ENCODE results near the gene CPNE6. TPM values are rescaled to one million over a fixed set of nuclear protein-coding genes. Genes with fewer than 3 reads are reported as not detected.
"Not testable (repeated sequence)": the region's sequence is repeated elsewhere in the genome, so short reads cannot be mapped to it uniquely, and the experiment has no call there.

CPNE6 gene
- total RNA-seq, 4 donors from 2014 or later: not detected

- ATAC-seq (peak; percentile 76 to 80), DNase-seq (peak; percentile 76 to 82)
- in situ Hi-C loops (cut with MboI; ENCODE audit: low sequenced_read_pairs in 4 of 4) (loop anchor here in 2 of 4 donors (10.0 kb wide), 1 partner anchor 52 kb away; the partner anchor contains the start of gene DHRS4L2 (in 2 of the 2)), intact Hi-C loops (cut with DNase I; ENCODE audit: low total_unique reads) (loop anchor here (1.0 to 2.0 kb wide), 3 partner anchors 22 to 73 kb away; no protein-coding TSS in a partner anchor)
- Histone ChIP-seq H3K27ac (peak overlapping the region; percentile 81 to 96 (median 94)), H3K36me3 (no peaks in the 10 kb centered on the region), H3K4me3 (peak overlapping the region; percentile 50 to 93 (median 64)), H3K27me3 (no peaks in the 10 kb centered on the region), H3K9me3 (no peaks in the 10 kb centered on the region), H3K4me1 (peaks cover 11 to 25% of the 10 kb centered on the region in 2 donors)
- TF ChIP-seq POLR2A (IDR thresholded peaks at IDR 0.05): peak; percentile 43 to 68
- TF ChIP-seq CTCF (IDR thresholded peaks at IDR 0.05 in 4 of 5, conservative IDR thresholded peaks at IDR 0.05 in 1 of 5): peak; percentile 73 to 86 (median 79)
These were observed 35.0 kb upstream of the CPNE6 start for GRCh38 chr14:24036169-24036962.

- Histone ChIP-seq H3K4me3 (peak overlapping the region; percentile 50 to 93 (median 64)), H3K27ac (peak overlapping the region; percentile 81 to 96 (median 94)), H3K4me1 (peaks cover 11 to 25% of the 10 kb centered on the region in 2 donors)
- DNase-seq, H3K9me3 ChIP-seq, H3K27me3 ChIP-seq, H3K36me3 ChIP-seq, ATAC-seq: not testable (repeated sequence)
- peak in 1 of 5 experiments; percentile 3 for TF ChIP-seq CTCF (IDR thresholded peaks at IDR 0.05 in 4 of 5, conservative IDR thresholded peaks at IDR 0.05 in 1 of 5)
- intact Hi-C loops (cut with DNase I; ENCODE audit: low total_unique reads) (loop anchor here (1.0 to 2.0 kb wide), 3 partner anchors 23 to 72 kb away; no protein-coding TSS in a partner anchor), in situ Hi-C loops (cut with MboI; ENCODE audit: low sequenced_read_pairs in 4 of 4) (loop anchor here in 2 of 4 donors (10.0 kb wide), 1 partner anchor 52 kb away; the partner anchor contains the start of gene DHRS4L2 (in 2 of the 2))
These were observed 34.3 kb upstream of the CPNE6 start for GRCh38 chr14:24036963-24037657.

GRCh38 chr14:24037658-24038037 is 33.7 kb upstream of the CPNE6 start:
- no peaks in the 10 kb centered on the region for H3K27me3 ChIP-seq
- peaks cover 11 to 24% of the 10 kb centered on the region in 2 donors for H3K4me1 ChIP-seq
- H3K9me3 ChIP-seq: no peaks in the 10 kb centered on the region
- DNase-seq (peak in 1 of 2 donors; percentile 73), ATAC-seq (peak in 1 of 2 donors; percentile 9)
- intact Hi-C loops (cut with DNase I; ENCODE audit: low total_unique reads) (loop anchor here (2.0 kb wide), 1 partner anchor 51 kb away; no protein-coding TSS in a partner anchor), in situ Hi-C loops (cut with MboI; ENCODE audit: low sequenced_read_pairs in 4 of 4) (loop anchor here in 2 of 4 donors (10.0 kb wide), 1 partner anchor 53 kb away; the partner anchor contains the start of gene DHRS4L2 (in 2 of the 2))
- no peaks in the 10 kb centered on the region for H3K36me3 ChIP-seq
- H3K4me3 ChIP-seq: no peak overlapping the region
- TF ChIP-seq CTCF (IDR thresholded peaks at IDR 0.05 in 4 of 5, conservative IDR thresholded peaks at IDR 0.05 in 1 of 5): no peak
- TF ChIP-seq POLR2A (IDR thresholded peaks at IDR 0.05): no peak
- peak overlapping the region in 1 of 4 donors; percentile 81 for H3K27ac ChIP-seq

GRCh38 chr14:24038686-24039085 is 32.7 kb upstream of the CPNE6 start:
- DNase-seq (no peak), ATAC-seq (no peak)
- no peak overlapping the region for H3K4me3 ChIP-seq
- no peaks in the 10 kb centered on the region for H3K27me3 ChIP-seq
- intact Hi-C loops (cut with DNase I; ENCODE audit: low total_unique reads): no loop called here
- TF ChIP-seq CTCF (IDR thresholded peaks at IDR 0.05 in 4 of 5, conservative IDR thresholded peaks at IDR 0.05 in 1 of 5): no peak
- TF ChIP-seq POLR2A (IDR thresholded peaks at IDR 0.05): no peak
- no peak overlapping the region for H3K27ac ChIP-seq
- in situ Hi-C loops (cut with MboI; ENCODE audit: low sequenced_read_pairs in 4 of 4): loop anchor here in 2 of 4 donors (10.0 kb wide), 1 partner anchor 54 kb away; the partner anchor contains the start of gene DHRS4L2 (in 2 of the 2)
- H3K4me1 ChIP-seq: peaks cover 8 to 15% of the 10 kb centered on the region in 2 donors
- no peaks in the 10 kb centered on the region for H3K36me3 ChIP-seq
- no peaks in the 10 kb centered on the region for H3K9me3 ChIP-seq
